Breast epithelium (tissue), 4 donors: ENCODE measurements around the gene PIGK. TPM values are rescaled to one million over a fixed set of nuclear protein-coding genes. Genes with fewer than 3 reads are reported as not detected.

Source experiments
- DNase-seq, 2 donors: peaks; one replicate each; pipeline ENCODE4 v3.0.0-alpha.2; 2019; ENCODE audit warnings: low spot score in 2 of 2
- H3K27ac ChIP-seq, 2 donors: fragments of 200-600 bp; sonication (generic) in 1 of 2; one replicate each; pipeline ENCODE4 v1.5.1; 2016 to 2019; ENCODE audit warnings: mild to moderate bottlenecking in 1 of 2
- H3K27me3 ChIP-seq, 2 donors: fragments of 200-600 bp; sonication (generic) in 1 of 2; one replicate each; pipeline versions ENCODE4 v1.5.1 to v1.6.0; 2017 to 2019; ENCODE audit warnings: control low read depth in 1 of 2, mild to moderate bottlenecking in 1 of 2
- H3K36me3 ChIP-seq: fragments of 200-600 bp; one replicate; pipeline ENCODE4 v1.5.1; 2019
- H3K4me1 ChIP-seq, 2 donors: fragments of 200-600 bp; sonication (generic); one replicate each; pipeline ENCODE4 v1.5.1; 2016 to 2019; ENCODE audit warnings: control low read depth in 1 of 2
- H3K4me3 ChIP-seq, 3 donors: fragments of 200-600 bp; sonication (generic); 1 replicate in 2 of 3; 2 replicates in 1 of 3; pipeline ENCODE4 v1.5.1; 2016 to 2019; ENCODE audit warnings: mild to moderate bottlenecking in 3 of 3, moderate library complexity in 2 of 3
- H3K9me3 ChIP-seq, 2 donors: fragments of 200-600 bp; sonication (generic) in 1 of 2; one replicate each; pipeline ENCODE4 v1.5.1; 2016 to 2019; ENCODE audit warnings: control low read depth in 1 of 2
- POLR2A ChIP-seq: fragments of 450-650 bp; IDR thresholded peaks from one replicate; pipeline ENCODE4 v1.6.1; 2016; ENCODE audit warnings: antibody characterized with exemption, mild to moderate bottlenecking, moderate library complexity
- POLR2AphosphoS5 ChIP-seq, 3 donors: sonication (generic); formaldehyde crosslinking; IDR thresholded peaks; one replicate each; pipeline ENCODE4 v1.6.1; 2017; ENCODE audit warnings: antibody characterized with exemption in 3 of 3
- intact Hi-C: fragments of 100-400 bp; cut with DNase I; formaldehyde crosslinking; loops from one replicate; pipeline ENCODE4 v1.15.1; 2023; ENCODE audit warnings: low total_unique reads
- total RNA-seq, 3 donors: library from RNA; depleted of rRNA; stranded (reverse); fragments of >200 nt; gene quantifications; one replicate each; pipeline ENCODE4 v1.1.0, GENCODE V29; 2016
- TF ChIP-seq, protein P1 (sequence below), 3 donors: fragments of 450-650 bp; IDR thresholded peaks; one replicate each; pipeline ENCODE4 v1.5.1; 2016 to 2017; ENCODE audit warnings: antibody characterized with exemption in 3 of 3, mild to moderate bottlenecking in 3 of 3, moderate library complexity in 3 of 3

PIGK gene
- total RNA-seq, 3 donors from 2014 or later: 18.9 to 35.6 (median 22.6) TPM

DNA sequence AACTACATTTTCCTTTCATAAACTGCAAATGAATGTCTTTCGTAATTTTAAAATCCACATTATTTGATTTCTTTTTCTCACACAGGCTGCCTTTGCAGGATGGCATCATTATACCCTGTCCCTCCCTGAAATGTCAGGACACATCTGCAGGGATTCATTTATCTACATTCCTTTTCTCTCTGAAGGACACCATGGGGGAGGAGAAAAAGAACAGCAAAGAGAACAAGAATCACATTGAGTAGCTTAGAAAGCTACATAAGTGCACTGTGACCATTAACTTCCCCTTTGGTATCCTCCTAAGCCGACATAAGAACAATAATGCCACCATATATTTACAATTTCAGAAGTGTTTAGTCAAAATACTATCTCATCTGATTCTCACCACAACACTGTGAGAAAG, 129.5 kb downstream of the PIGK start:
- Histone ChIP-seq H3K4me3 (no peak overlapping the region), H3K9me3 (no peaks in the 10 kb centered on the region), H3K27ac (no peak overlapping the region), H3K27me3 (no peaks in the 10 kb centered on the region), H3K4me1 (no peaks in the 10 kb centered on the region), H3K36me3 (no peaks in the 10 kb centered on the region)
- TF ChIP-seq POLR2AphosphoS5 (IDR thresholded peaks at IDR 0.05): no peak
- TF ChIP-seq, protein P1, sequence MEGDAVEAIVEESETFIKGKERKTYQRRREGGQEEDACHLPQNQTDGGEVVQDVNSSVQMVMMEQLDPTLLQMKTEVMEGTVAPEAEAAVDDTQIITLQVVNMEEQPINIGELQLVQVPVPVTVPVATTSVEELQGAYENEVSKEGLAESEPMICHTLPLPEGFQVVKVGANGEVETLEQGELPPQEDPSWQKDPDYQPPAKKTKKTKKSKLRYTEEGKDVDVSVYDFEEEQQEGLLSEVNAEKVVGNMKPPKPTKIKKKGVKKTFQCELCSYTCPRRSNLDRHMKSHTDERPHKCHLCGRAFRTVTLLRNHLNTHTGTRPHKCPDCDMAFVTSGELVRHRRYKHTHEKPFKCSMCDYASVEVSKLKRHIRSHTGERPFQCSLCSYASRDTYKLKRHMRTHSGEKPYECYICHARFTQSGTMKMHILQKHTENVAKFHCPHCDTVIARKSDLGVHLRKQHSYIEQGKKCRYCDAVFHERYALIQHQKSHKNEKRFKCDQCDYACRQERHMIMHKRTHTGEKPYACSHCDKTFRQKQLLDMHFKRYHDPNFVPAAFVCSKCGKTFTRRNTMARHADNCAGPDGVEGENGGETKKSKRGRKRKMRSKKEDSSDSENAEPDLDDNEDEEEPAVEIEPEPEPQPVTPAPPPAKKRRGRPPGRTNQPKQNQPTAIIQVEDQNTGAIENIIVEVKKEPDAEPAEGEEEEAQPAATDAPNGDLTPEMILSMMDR (IDR thresholded peaks at IDR 0.05): no peak
- no peak for TF ChIP-seq POLR2A
- no peak for DNase-seq
- intact Hi-C loops: no loop called here

DNA sequence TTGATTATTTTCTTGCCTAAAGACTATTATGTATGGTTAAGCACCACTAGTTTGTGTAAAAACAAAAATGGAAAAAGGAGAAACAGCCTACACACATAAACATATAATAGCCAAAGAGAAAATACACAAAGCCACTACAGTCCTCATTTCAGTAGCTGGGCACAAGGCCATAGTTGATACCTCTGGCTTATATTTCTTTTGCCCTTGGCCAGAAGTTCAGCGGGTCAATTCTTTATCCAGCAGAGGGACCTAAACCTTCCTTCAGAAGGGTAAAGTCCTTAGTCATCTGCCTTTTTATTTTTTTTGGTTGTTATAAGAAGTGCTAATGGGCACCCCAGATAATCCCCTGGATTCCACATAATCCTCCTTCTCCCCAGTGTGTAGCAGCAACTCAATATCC, 134.1 kb downstream of the PIGK start:
- Histone ChIP-seq H3K4me1 (no peaks in the 10 kb centered on the region), H3K4me3 (no peak overlapping the region), H3K36me3 (no peaks in the 10 kb centered on the region), H3K27ac (no peak overlapping the region), H3K9me3 (no peaks in the 10 kb centered on the region), H3K27me3 (no peaks in the 10 kb centered on the region)
- intact Hi-C loops: no loop called here
- no peak for DNase-seq
- TF ChIP-seq POLR2AphosphoS5 (IDR thresholded peaks at IDR 0.05): no peak
- no peak for TF ChIP-seq POLR2A
- TF ChIP-seq, protein P1 (IDR thresholded peaks at IDR 0.05): no peak

DNA sequence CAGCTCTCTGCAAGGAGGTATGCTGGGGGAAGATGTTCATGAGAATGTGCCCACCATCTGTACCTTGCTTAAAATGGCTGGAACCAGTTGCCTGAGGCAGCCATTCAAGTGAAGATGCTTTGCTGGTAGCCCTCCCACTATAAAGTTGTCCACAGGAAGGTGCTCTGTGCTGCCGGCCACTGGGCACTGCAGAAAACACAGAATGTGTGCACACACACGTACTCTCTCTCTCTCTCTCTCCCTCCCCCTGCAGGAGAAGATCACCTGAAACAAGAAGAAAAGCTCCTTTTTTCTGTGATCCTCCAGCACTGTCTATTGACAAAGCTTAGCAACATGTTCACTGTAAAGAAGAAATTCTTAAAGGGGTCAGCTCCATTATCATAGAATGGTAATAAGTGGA, 134.8 kb downstream of the PIGK start:
- H3K36me3 ChIP-seq: no peaks in the 10 kb centered on the region
- TF ChIP-seq, protein P1 (IDR thresholded peaks at IDR 0.05): no peak
- TF ChIP-seq POLR2A (no peak), POLR2AphosphoS5 (IDR thresholded peaks at IDR 0.05) (no peak)
- H3K27me3 ChIP-seq: no peaks in the 10 kb centered on the region
- no peaks in the 10 kb centered on the region for H3K9me3 ChIP-seq
- H3K4me1 ChIP-seq: no peaks in the 10 kb centered on the region
- no peak overlapping the region for H3K27ac ChIP-seq
- H3K4me3 ChIP-seq: no peak overlapping the region
- intact Hi-C loops: no loop called here
- DNase-seq: no peak

GRCh38 chr1:77081834-77082233, 137.4 kb downstream of the PIGK start:
- no peaks in the 10 kb centered on the region for H3K4me1 ChIP-seq
- H3K27me3 ChIP-seq: no peaks in the 10 kb centered on the region
- no peak overlapping the region for H3K27ac ChIP-seq
- H3K36me3 ChIP-seq: no peaks in the 10 kb centered on the region
- H3K9me3 ChIP-seq: no peaks in the 10 kb centered on the region
- TF ChIP-seq POLR2AphosphoS5 (IDR thresholded peaks at IDR 0.05) (no peak), POLR2A (no peak)
- TF ChIP-seq, protein P1 (IDR thresholded peaks at IDR 0.05): no peak
- intact Hi-C loops: no loop called here
- no peak overlapping the region for H3K4me3 ChIP-seq
- no peak for DNase-seq

DNA sequence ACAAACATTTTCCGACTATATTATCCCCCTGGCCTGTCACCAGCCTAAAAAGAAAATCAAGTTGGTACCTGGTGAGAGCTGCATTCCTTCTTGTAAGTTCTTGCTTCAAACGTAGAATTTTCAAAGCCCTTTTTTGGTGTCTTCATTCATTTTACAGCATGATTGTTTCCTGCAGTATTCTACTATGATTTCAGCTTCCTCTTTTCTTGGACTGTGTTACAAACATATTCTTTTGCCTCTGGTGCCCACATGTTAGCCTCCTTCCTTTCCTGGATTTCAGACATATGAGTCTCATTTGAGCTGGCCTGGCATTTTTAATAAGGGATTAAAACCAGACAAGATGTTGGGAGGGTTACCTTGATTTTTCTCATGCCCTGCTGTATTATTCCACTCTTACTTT, 142.5 kb downstream of the PIGK start:
- TF ChIP-seq, protein P1 (IDR thresholded peaks at IDR 0.05): no peak
- TF ChIP-seq POLR2AphosphoS5 (IDR thresholded peaks at IDR 0.05) (no peak), POLR2A (no peak)
- intact Hi-C loops: no loop called here
- H3K27me3 ChIP-seq: no peaks in the 10 kb centered on the region
- no peak overlapping the region for H3K27ac ChIP-seq
- H3K36me3 ChIP-seq: no peaks in the 10 kb centered on the region
- DNase-seq: no peak
- H3K4me1 ChIP-seq: no peaks in the 10 kb centered on the region
- no peak overlapping the region for H3K4me3 ChIP-seq
- H3K9me3 ChIP-seq: no peaks in the 10 kb centered on the region
